Measurements from ENCODE around the gene ICAM2.

The ICAM2 gene

GRCh38 chr17:63998721-63999679 lies 21.4 kb downstream of the ICAM2 start:
- no peak for TF ChIP-seq CTCF (IDR thresholded peaks at IDR 0.05; ENCODE audit: extremely low read depth, missing control alignments)
- DNase-seq (ENCODE audit: low spot score), result no peak

- no peak for TF ChIP-seq CTCF (IDR thresholded peaks at IDR 0.05; ENCODE audit: extremely low read depth, missing control alignments)
- peak; percentile 89 for DNase-seq (ENCODE audit: low spot score)
Observed at GRCh38 chr17:63998050-63998720, 22.2 kb downstream of the ICAM2 start, which contains the start of gene PRR29. Gene PRR29, plus strand, starts transcription at chr17:63998351. Its CDS starts 14 bp downstream, at chr17:63998365.

GRCh38 chr17:63997341-63998048 lies 22.9 kb downstream of the ICAM2 start:
- TF ChIP-seq CTCF (IDR thresholded peaks at IDR 0.05; ENCODE audit: extremely low read depth, missing control alignments), result no peak
- DNase-seq (ENCODE audit: low spot score), result no peak

GRCh38 chr17:63996430-63997182 lies 23.8 kb downstream of the ICAM2 start:
- no peak for TF ChIP-seq CTCF (IDR thresholded peaks at IDR 0.05; ENCODE audit: extremely low read depth, missing control alignments)
- no peak for DNase-seq (ENCODE audit: low spot score)

- TF ChIP-seq CTCF (IDR thresholded peaks at IDR 0.05; ENCODE audit: extremely low read depth, missing control alignments), result no peak
- no peak for DNase-seq (ENCODE audit: low spot score)
Observed at GRCh38 chr17:63995626-63996025, 24.8 kb downstream of the ICAM2 start.

- TF ChIP-seq CTCF (IDR thresholded peaks at IDR 0.05; ENCODE audit: extremely low read depth, missing control alignments), result no peak
- DNase-seq (ENCODE audit: low spot score), result no peak
Observed at GRCh38 chr17:63993368-63993985, 27.0 kb downstream of the ICAM2 start.

Measured in GM20000 (cell line).